PC-9 (cell line): ENCODE measurements around the gene RIC3. TPM values are rescaled to one million over a fixed set of nuclear protein-coding genes. Genes with fewer than 3 reads are reported as not detected.

Source experiments
- BruUV-seq: library from RNA; stranded (reverse); fragments of 400-500 nt; replicated peaks from 2 replicates; lab custom pipeline; 2021; lab: Mats Ljungman, UMichigan
- CTCF ChIA-PET: fragments of 300-600 bp; sonication (Branson Sonifier 250); formaldehyde crosslinking; loops from one replicate; lab custom pipeline; 2022; ENCODE audit warnings: antibody characterized with exemption; lab: Charles Lee
- POLR2A ChIA-PET: fragments of 300-600 bp; sonication (Branson Sonifier 250); formaldehyde crosslinking; loops from one replicate; lab custom pipeline; 2022; ENCODE audit warnings: antibody characterized with exemption; ENCODE audit not compliant: unreplicated experiment; lab: Charles Lee
- DNase-seq, 2 experiments: peaks; one replicate each; pipeline versions ENCODE4 v3.0.0 to v3.0.0-alpha.2; 2015 to 2022; ENCODE audit warnings: mixed read lengths in 1 of 2
- H2AFZ ChIP-seq: fragments of 200-600 bp; sonication (generic); 2 replicates; pipeline ENCODE4 v1.8.1; 2017; ENCODE audit warnings: antibody characterized with exemption
- H3F3A ChIP-seq: fragments of 200-600 bp; sonication (generic); 2 replicates; pipeline ENCODE4 v1.8.1; 2017; ENCODE audit warnings: antibody characterized with exemption, mild to moderate bottlenecking, low read depth; ENCODE audit not compliant: insufficient read depth
- H3K27ac ChIP-seq: fragments of 200-600 bp; sonication (generic); 2 replicates; pipeline ENCODE4 v1.6.1; 2016; ENCODE audit warnings: mixed run types
- H3K27me3 ChIP-seq: fragments of 200-600 bp; sonication (generic); 2 replicates; pipeline ENCODE4 v1.6.1; 2016; ENCODE audit warnings: low read depth, mixed run types; ENCODE audit not compliant: insufficient read depth
- H3K36me3 ChIP-seq: fragments of 200-600 bp; sonication (generic); 2 replicates; pipeline ENCODE4 v1.6.1; 2016; ENCODE audit warnings: low read depth, mixed run types
- H3K4me1 ChIP-seq: fragments of 200-600 bp; sonication (generic); replicated peaks from 2 replicates; pipeline ENCODE4 v1.6.1; 2016; ENCODE audit warnings: mixed run types; ENCODE audit not compliant: insufficient read depth
- H3K4me2 ChIP-seq: fragments of 200-600 bp; sonication (generic); 2 replicates; pipeline ENCODE4 v1.6.1; 2017; ENCODE audit warnings: mixed run types
- H3K4me3 ChIP-seq: fragments of 200-600 bp; sonication (generic); 2 replicates; pipeline ENCODE4 v1.6.1; 2016; ENCODE audit warnings: mixed run types
- H3K79me2 ChIP-seq: fragments of 200-600 bp; sonication (generic); 2 replicates; pipeline ENCODE4 v1.6.1; 2017; ENCODE audit warnings: low read depth, mixed run types
- H3K9me2 ChIP-seq: fragments of 200-600 bp; sonication (generic); 2 replicates; pipeline ENCODE4 v1.8.1; 2017; ENCODE audit warnings: mild to moderate bottlenecking; ENCODE audit not compliant: insufficient read depth
- H3K9me3 ChIP-seq: fragments of 200-600 bp; sonication (generic); 2 replicates; pipeline ENCODE4 v1.8.1; 2016; ENCODE audit warnings: low read depth; ENCODE audit not compliant: insufficient read depth
- H4K20me1 ChIP-seq: fragments of 200-600 bp; sonication (generic); 2 replicates; pipeline ENCODE4 v1.8.1; 2017; ENCODE audit not compliant: insufficient read depth
- EZH2 ChIP-seq: fragments of 200-600 bp; sonication (generic); IDR thresholded peaks from 2 replicates; pipeline ENCODE4 v1.8.0; 2017; ENCODE audit warnings: antibody characterized with exemption, low read depth
- intact Hi-C: fragments of 100-400 bp; cut with micrococcal nuclease; formaldehyde crosslinking; loops from one replicate; pipeline ENCODE4 v1.10.0; 2022; ENCODE audit not compliant: unreplicated experiment
- total RNA-seq: library from RNA; stranded (reverse); gene quantifications from 2 replicates; pipeline ENCODE4 v1.2.3, GENCODE V29; 2021
- TF ChIP-seq, protein P1 (sequence below): fragments of 200-600 bp; sonication (generic); conservative IDR thresholded peaks from 2 replicates; pipeline ENCODE4 v1.6.1; 2017; ENCODE audit warnings: mixed run types, antibody characterized with exemption, mild to moderate bottlenecking, moderate library complexity

RIC3 gene
- total RNA-seq, 1 experiment from 2014 or later: not detected

DNA sequence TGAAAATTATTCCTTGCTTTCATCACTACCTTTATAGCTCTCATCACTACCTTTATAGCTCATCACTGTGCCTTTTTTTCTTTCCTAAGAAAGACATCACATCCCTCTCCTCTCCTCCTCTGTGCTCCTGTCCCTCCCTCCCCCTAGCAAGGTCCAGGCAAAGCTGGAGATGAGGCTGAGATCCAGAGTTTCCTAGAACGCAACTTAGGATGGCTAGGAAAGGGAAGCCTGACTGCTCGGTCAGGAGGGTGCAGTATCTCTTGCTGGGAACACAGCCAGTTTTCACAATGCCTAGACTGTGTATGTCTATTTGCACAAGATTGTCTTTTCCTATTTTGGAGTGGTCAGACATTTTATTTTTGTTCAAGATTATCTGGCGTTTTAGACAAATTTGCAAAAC, 63.2 kb downstream of the RIC3 start:
- TF ChIP-seq, protein P1, sequence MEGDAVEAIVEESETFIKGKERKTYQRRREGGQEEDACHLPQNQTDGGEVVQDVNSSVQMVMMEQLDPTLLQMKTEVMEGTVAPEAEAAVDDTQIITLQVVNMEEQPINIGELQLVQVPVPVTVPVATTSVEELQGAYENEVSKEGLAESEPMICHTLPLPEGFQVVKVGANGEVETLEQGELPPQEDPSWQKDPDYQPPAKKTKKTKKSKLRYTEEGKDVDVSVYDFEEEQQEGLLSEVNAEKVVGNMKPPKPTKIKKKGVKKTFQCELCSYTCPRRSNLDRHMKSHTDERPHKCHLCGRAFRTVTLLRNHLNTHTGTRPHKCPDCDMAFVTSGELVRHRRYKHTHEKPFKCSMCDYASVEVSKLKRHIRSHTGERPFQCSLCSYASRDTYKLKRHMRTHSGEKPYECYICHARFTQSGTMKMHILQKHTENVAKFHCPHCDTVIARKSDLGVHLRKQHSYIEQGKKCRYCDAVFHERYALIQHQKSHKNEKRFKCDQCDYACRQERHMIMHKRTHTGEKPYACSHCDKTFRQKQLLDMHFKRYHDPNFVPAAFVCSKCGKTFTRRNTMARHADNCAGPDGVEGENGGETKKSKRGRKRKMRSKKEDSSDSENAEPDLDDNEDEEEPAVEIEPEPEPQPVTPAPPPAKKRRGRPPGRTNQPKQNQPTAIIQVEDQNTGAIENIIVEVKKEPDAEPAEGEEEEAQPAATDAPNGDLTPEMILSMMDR: no peak
- no peak for TF ChIP-seq EZH2
- Histone ChIP-seq H3K4me1 (no peaks in the 10 kb centered on the region), H3F3A (no peaks in the 10 kb centered on the region), H3K4me3 (no peak overlapping the region), H3K36me3 (no peaks in the 10 kb centered on the region), H3K79me2 (no peaks in the 10 kb centered on the region), H2AFZ (no peak overlapping the region), H3K9me2 (no peaks in the 10 kb centered on the region), H3K27me3 (no peaks in the 10 kb centered on the region), H4K20me1 (no peaks in the 10 kb centered on the region), H3K4me2 (no peak overlapping the region), H3K27ac (no peak overlapping the region), H3K9me3 (no peaks in the 10 kb centered on the region)
- no peak for DNase-seq
- intact Hi-C loops: no loop called here
- POLR2A ChIA-PET: no interaction called here
- no TSS peak for BruUV-seq
- CTCF ChIA-PET: no interaction called here

DNA sequence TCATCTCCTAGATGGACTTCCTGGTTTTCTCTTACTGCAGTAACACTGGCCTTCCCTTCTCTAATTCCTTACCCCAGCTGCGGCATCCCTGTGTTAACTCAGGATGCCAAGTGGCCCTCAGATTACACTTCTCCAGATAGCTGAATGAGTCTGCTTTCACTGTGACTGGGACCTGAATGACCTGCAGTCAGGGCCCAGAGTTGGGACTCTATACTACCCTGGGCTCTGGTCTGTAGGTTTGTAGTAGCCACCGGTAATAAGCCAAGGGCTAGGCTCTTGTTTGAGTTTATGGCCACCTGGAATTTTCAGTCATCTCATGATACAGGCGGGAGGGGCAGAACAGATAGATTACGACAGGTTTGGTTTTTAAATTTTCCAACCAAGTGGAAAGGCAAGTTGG, 63.7 kb downstream of the RIC3 start:
- no peak overlapping the region for H3K27ac ChIP-seq
- H3K79me2 ChIP-seq: no peaks in the 10 kb centered on the region
- ChIA-PET CTCF (no interaction called here), POLR2A (no interaction called here)
- H2AFZ ChIP-seq: no peak overlapping the region
- intact Hi-C loops: no loop called here
- no peak overlapping the region for H3K4me3 ChIP-seq
- no peaks in the 10 kb centered on the region for H3F3A ChIP-seq
- TF ChIP-seq, protein P1: no peak
- no peak for TF ChIP-seq EZH2
- no peaks in the 10 kb centered on the region for H3K4me1 ChIP-seq
- DNase-seq: no peak
- no peak overlapping the region for H3K4me2 ChIP-seq
- no peaks in the 10 kb centered on the region for H4K20me1 ChIP-seq
- BruUV-seq: no TSS peak
- no peaks in the 10 kb centered on the region for H3K9me2 ChIP-seq
- no peaks in the 10 kb centered on the region for H3K9me3 ChIP-seq
- no peaks in the 10 kb centered on the region for H3K36me3 ChIP-seq
- H3K27me3 ChIP-seq: no peaks in the 10 kb centered on the region

DNA sequence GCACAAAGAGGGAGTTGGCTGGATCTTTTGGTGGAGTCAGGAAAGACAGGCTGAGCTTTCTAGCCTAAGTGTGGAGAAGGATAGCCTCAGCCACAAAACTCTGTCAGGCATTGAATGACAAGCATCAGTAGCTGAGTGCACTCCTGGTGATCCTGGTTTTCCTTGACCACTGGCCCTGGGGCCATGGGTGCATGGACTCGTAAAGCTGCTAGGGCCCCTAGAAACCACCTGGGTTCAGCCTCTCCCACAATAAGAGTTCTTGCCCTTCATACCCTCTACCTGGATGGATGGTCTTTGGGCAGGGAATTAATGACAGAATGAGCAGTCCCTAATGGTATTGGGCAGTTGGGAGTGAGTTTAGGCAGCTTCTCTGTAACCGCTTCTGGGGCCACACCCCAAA, 64.9 kb downstream of the RIC3 start:
- Histone ChIP-seq H3K9me2 (no peaks in the 10 kb centered on the region), H3K27ac (no peak overlapping the region), H4K20me1 (no peaks in the 10 kb centered on the region), H3F3A (no peaks in the 10 kb centered on the region), H2AFZ (no peak overlapping the region), H3K4me2 (no peak overlapping the region), H3K79me2 (no peaks in the 10 kb centered on the region), H3K27me3 (no peaks in the 10 kb centered on the region), H3K9me3 (no peaks in the 10 kb centered on the region), H3K4me3 (no peak overlapping the region), H3K36me3 (no peaks in the 10 kb centered on the region), H3K4me1 (no peaks in the 10 kb centered on the region)
- no peak for DNase-seq
- CTCF ChIA-PET: no interaction called here
- BruUV-seq: no TSS peak
- POLR2A ChIA-PET: no interaction called here
- no peak for TF ChIP-seq EZH2
- TF ChIP-seq, protein P1: no peak
- intact Hi-C loops: no loop called here
